OCI-LY7 (cell line): ENCODE results near the gene RPL12.

Experiments
- EZH2phosphoT487 ChIP-seq: fragments of 200-600 bp; sonication (generic); IDR thresholded peaks from 2 replicates; pipeline ENCODE4 v1.6.1; 2018; ENCODE audit warnings: low read depth, borderline replicate concordance, mild to moderate bottlenecking, mixed run types, antibody characterized with exemption, low read length, moderate library complexity, mixed read lengths
- TF ChIP-seq, protein P1 (sequence below): fragments of 200-600 bp; sonication (generic); conservative IDR thresholded peaks from 2 replicates; pipeline ENCODE4 v1.5.1; 2014; ENCODE audit warnings: mild to moderate bottlenecking, antibody characterized with exemption, low read length, moderate library complexity, mixed read lengths

DNA sequence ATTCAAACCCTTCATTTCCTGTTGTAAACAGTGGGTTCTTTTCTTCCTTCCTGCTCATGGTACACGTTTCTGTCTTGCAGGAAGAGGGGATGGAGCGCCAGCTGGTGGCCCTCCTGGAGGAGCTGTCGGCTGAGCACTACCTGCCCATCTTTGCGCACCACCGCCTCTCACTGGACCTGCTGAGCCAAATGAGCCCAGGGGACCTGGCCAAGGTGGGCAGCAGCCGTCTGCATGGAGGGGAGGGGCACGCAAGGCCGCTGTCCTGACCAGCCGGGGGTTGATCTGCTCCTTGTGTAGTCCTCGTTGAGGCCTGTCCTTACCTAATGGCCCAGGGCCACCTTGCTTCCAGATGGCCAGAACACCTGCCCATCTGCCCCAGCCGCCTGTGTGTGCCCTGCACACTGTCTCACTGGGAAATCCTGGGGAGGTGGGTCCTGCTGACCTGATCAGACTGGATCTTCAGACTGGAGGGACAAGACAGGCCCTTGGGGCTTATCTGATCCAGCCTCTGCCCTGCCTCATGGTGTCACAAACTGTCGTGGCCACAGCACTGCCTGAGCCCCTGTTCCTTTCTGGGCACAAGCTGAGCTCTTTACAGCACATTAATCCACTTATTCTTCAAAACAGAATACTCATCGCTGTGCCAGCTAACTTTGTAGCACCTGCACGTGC lies 44.8 kb upstream of the RPL12 start:
- TF ChIP-seq, protein P1, sequence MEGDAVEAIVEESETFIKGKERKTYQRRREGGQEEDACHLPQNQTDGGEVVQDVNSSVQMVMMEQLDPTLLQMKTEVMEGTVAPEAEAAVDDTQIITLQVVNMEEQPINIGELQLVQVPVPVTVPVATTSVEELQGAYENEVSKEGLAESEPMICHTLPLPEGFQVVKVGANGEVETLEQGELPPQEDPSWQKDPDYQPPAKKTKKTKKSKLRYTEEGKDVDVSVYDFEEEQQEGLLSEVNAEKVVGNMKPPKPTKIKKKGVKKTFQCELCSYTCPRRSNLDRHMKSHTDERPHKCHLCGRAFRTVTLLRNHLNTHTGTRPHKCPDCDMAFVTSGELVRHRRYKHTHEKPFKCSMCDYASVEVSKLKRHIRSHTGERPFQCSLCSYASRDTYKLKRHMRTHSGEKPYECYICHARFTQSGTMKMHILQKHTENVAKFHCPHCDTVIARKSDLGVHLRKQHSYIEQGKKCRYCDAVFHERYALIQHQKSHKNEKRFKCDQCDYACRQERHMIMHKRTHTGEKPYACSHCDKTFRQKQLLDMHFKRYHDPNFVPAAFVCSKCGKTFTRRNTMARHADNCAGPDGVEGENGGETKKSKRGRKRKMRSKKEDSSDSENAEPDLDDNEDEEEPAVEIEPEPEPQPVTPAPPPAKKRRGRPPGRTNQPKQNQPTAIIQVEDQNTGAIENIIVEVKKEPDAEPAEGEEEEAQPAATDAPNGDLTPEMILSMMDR: no peak
- TF ChIP-seq EZH2phosphoT487: no peak
